Jurkat, Clone E6-1 (cell line): ENCODE measurements around the gene ZNF750. TPM values are rescaled to one million over a fixed set of nuclear protein-coding genes. Genes with fewer than 3 reads are reported as not detected.

Experiments used
- DNase-seq: peaks from one replicate; pipeline ENCODE4 v3.0.0-alpha.2; 2011; ENCODE audit warnings: low read depth, low spot score
- H3K4me3 ChIP-seq: 2 replicates; pipeline ENCODE4 v1.5.1; 2011; ENCODE audit warnings: mild to moderate bottlenecking, low read length, control low read depth, moderate library complexity
- polyA plus RNA-seq: library from polyadenylated mRNA; unstranded; fragments of >200 nt; gene quantifications from one replicate; pipeline ENCODE4 v1.2.1, GENCODE V29; 2012; ENCODE audit warnings: missing spikeins; ENCODE audit not compliant: insufficient read length, insufficient read depth

Gene ZNF750
- not detected for polyA plus RNA-seq

DNA sequence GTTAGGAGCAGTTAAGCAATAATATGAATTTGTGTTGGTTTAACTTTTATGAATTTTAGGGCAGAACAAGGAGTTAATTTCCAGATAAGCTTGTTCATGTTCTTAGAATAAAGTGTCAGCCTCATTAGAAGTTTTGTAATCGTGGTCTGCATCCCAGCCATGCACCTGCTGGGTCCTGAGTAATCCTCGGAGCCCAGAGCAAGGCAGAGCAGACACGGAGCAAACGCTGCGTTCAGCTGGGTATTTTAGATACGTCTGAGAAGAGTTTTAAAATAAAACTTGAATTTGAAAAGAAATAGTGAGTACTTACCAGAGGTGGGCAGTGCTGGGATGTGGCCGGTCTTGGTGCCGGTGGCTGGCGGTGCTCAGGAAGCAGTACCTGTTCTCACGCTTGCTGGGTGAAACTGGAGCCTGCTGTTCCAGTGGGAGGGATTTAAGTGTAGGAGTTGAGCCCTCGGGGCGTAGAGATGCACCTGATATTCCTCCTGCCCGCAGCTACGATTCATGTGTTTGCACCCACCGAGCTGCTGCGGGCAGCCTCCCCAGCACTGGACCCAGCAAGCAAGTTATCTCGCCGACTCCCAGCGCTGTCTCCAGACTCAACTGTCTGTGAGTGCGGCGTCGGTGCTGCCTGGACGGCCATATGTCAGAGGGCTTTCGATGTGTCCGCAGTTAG, at the start of gene ZNF750:
TSS of gene ZNF750 (minus strand) at position 406 of the 676 bp plus-strand sequence. CDS start 7,568 bp downstream, outside the sequence.
- DNase-seq: no peak
- H3K4me3 ChIP-seq: no peak within 1 kb of the TSS

DNA sequence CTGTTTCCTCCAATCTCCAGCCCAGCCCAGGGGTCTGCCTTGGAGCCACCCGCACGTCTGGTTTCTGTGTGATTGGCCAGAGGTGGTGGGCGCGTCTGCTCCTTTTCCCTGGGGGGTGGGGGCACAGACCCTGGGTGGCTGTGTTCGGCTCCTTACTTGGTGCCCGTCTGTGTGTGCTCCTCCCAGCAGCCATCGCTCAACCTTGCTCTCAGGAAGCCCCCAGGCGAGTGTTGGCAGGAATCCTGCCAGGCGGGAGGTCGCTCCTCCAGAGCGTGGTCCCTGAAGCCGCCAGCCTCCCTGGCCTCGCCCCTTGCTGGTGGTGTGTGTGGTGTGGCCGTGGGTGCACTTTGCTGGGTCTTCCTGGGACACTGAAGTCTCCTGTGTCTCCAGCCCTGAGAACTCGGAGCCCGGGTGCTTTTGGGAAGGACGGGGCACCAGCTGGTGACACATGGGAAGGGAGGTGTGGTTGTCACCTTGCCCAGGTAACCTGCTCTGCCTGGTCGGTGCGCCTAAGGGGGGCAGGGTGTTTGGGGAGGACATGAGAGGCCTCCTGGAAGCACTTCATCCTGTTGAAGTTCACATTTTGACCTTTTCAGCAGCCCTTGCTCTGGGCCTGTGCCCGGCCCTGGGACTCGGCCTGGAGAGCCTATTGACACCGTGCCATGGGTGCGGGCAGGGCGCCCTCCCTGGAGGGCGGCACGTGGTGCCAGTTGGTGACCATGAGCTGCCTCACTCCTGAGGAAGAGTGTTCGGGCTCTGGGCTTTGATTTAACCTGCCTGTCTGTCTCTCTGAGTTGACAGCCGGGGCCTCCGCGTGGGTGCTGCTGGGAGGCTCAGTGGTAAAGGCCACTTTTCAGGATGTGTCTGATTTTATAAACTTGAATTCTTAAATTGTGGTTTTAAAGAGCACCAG, 49.0 kb upstream of the ZNF750 start:
- no peak overlapping the region for H3K4me3 ChIP-seq

DNA sequence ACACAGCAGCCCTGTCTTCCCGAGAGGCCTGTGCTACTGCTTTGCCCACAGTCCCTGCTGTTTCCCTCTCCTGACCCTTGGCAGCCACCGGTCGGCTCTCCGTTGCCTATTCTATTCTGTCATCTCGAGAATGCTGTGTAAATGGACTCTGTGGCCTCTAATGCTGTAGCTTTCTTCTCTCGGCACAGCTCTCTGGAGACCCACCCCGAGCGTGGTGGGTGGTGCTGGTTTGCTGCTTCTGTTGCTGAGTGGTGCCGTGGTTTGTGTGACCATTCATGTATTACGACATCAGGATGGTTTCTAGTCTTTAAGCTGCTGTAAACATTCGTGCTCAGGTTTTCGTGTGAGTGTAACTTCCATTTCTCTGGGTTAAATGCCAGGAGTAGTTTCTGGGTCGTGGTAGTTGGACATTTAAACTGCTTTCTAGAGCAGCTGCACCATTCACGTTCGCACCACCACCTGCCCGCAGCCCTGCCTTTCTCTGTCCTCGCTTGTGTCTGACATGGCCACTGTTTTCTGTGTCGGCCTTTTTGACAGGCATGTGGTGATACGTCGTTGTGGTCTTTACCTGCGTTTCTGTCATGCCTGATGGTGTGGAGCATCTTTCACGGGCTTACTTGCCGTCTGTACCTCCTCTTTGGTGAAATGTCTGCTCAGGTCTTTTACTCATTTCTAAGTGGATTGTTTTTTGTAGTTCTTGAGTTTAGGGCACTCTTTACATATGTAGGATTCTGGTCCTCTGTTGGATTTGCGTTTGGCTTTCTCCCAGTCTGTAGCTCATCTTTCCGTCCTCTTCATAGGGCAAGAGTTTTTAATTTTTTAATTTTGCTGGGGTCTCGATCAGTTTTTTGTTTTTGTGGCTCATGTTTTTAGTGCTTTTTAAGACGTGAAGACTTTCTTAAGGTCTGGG, 47.7 kb upstream of the ZNF750 start:
- no peak for DNase-seq
- H3K4me3 ChIP-seq: no peak overlapping the region

More for the DNA sequence above, 49.0 kb upstream of the ZNF750 start:
- no peak for DNase-seq

DNA sequence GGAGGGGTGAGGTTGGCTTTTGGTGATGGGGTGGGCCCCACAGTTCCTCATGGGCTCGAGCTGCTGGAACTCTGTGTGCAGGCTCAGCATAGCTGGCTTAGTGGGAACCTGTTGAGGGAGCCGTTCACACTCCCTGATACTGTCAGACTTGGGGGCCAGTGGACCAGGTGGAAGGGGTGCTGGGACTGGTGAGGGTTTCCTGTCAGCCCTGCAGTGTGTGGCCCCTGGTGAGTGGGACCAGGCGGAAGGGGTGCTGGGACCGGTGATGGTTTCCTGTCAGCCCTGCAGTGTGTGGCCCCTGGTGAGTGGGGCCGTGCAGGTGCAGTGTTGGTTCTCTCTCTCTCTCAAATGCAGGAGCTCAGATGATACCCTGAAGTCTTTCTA, 45.1 kb upstream of the ZNF750 start:
- peak; percentile 85 for DNase-seq
- H3K4me3 ChIP-seq: peak overlapping the region; percentile 55

DNA sequence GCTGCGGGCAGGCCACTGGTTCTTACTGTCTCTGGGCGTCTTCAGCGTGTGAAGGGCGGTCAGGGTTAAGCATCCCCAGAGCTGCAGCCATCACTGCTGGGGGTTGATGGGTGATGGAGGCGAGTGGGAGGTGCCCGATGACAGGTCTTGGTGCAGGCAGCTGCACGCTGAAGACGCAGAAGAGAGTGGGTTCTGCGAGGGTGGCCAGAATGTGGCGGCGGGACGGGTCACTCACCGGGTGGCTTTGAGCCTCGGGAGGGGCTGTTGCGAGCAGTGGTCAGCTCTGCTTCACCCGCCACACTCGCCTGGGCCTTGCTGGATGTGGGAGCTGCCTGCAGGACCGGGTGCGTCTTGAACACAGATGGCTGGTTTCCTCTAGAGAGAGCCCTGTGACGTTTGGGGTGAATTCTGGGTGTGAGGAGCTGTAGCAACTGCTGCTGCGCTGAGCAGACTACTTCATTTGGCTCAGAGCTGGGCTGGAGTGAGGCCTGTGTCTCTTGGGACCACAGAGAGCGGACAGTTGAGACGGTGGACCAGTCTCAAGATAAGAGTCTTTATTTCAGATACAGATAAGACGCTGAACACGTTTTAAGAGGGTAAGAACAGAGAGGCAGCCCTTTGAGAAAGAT, 44.6 kb upstream of the ZNF750 start:
- peak overlapping the region; percentile 55 for H3K4me3 ChIP-seq
- DNase-seq: peak; percentile 55

DNA sequence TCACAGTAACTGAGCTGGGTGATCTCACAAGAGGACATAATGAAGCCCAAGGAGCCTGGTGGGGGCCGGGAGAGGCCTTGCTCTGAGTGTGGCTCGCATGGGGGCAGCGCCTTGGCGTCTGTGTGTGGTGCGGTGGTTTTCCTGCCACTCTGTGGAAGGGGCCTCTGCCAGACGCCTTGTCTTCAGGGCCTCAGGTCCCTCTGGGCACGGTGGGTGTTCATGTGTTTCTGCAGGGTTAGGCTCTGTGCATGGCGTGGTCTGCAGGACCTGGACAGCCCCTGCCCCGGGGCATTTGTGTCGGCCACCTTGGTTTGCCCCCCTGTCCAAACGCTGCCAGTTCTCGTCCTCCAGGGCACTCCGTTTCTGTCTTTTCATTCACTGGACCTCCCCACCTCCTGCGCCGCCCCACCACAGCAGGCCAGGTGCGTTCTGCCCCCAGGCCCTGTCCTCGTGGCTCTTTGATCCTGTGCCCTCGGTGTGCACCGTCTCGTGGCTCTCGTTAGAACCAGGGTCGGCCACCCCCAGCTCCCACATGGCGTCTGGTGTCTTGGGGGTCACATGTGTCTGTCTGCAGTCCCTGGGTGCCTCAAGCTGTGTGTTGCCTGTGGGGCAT, 43.7 kb upstream of the ZNF750 start:
- H3K4me3 ChIP-seq: peak overlapping the region; percentile 55
- no peak for DNase-seq

DNA sequence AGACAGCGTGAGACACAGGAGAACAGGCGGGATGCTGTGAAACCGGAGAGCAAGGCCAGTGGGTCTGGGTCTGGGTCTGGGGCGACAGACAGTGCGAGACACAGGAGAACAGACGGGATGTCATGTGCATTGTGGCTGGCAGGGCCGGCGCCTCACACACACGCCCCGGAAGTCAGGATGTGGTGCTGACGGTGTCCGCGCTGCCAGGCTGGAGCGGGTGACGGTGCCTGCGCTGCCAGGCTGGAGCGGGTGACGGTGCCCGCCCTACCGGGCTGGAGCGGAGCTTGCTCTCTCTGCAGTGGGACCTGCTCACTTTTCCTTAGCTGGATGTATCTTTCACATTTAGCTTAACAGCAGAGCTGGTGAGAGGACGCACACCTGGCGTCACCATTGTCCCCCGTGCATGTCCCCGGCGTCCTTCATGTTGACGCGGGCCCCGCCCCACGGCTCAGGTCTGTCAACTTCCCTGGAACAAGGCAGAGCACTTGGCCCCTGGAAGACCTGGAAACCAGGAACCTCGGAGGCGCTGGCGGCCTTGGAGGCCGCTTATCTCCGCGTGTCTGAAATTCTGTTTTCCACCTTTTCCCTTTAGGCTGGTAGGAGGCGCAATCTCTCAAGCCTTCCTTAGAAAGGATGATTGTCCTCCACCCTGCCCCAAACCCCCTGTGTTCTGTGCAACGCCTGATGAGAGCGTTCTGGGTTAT, 43.0 kb upstream of the ZNF750 start:
- DNase-seq: peak; percentile 73
- H3K4me3 ChIP-seq: peak overlapping the region; percentile 55

DNA sequence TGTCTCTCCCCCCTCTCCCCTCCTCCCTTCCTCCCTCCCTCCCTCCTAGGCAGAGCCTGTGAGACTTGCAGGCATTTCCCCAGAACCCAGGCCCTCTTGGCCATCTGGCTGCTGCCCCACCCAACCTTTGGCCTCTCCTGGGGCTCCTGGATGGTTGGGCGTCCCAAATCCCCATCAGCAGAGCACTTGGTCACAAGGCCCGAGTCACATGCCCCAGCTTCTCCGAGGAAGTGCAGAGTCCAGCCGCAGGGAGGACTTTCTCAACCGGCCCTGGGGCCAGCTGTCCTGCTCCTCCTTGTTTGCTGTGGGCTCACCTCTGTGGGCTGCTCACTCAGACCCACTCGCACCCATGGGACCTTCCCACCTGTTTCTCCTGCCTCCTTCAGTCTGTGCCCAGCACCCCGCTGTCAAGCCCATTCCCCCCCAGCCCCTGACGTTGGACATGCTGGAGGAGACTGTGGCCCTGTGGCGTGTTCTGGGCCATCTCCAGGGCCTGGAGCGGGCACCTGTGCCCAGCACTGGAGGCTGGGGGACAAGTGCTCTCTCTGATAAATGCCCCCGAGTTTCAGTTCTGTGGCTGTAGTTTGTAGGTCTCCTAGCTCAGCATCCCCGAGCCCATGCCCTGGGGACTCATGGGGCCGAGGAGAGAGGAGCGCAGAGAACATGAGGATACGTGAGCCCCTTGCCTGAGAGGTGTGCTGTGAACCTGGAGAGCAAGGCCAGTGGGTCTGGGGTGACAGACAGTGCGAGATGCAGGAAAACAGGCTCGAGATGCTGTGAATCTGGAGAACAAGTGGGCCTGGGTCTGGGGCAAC, 42.3 kb upstream of the ZNF750 start:
- H3K4me3 ChIP-seq: peak overlapping the region; percentile 55
- DNase-seq: no peak

DNA sequence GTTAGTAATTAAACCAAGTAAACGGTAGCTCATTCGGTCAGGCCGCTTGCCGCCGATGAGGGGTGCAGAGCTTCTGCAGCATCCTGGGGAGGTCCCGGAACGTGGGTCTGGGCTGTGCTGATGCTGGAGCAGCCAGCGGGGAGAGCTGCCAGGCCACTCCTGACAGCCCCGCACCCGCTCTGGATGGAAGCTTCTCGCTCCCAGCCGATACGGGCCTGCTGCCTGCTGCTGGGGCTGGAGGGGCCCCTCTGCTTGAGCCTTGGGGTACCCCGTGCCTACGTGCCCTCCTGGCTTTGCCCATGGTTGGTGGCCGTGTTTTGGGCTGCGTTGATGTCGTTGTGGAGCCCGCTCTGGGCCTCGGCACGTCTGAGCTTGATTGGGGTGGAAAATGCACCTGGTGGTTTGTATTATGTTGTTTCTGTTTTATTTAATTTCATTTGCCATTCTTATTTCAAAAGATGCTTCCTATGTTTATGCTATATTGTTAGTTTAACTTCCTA, 41.6 kb upstream of the ZNF750 start:
- DNase-seq: no peak
- no peak overlapping the region for H3K4me3 ChIP-seq

DNA sequence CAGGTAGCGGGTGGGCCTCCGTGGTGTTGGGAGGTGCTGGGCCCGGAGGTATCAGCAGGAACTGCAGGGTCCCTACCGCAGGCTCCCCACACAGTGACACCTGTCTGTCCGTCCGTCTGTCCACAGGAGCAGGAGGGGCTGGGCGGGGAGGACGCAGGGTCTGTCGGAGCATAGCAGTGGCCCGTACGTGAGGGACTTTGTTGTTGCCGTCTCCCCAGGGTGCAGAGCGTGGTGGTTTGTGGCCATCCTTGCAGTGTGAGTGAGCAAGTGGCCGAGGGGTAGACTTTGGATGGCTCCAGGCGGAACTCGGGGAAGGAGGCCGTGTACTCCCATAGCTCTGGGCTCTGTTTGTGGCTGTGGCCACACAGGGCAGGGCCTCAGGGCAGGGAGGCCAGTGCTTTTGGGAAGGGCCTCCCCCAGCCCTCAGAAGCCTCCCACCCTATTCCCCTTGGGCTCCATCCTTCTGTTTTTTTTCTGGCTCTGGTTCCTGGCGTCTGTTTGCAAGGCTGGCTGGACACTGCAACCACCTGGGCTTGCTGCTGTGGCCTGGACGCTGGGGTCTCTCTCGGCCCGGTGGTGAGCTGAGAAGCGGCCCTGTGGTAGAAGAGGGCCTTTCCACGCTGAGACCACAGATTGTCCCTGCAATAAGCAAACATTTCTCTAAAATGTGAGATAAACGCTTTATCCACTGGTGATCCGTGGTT, 41.0 kb upstream of the ZNF750 start:
- H3K4me3 ChIP-seq: no peak overlapping the region
- no peak for DNase-seq

DNA sequence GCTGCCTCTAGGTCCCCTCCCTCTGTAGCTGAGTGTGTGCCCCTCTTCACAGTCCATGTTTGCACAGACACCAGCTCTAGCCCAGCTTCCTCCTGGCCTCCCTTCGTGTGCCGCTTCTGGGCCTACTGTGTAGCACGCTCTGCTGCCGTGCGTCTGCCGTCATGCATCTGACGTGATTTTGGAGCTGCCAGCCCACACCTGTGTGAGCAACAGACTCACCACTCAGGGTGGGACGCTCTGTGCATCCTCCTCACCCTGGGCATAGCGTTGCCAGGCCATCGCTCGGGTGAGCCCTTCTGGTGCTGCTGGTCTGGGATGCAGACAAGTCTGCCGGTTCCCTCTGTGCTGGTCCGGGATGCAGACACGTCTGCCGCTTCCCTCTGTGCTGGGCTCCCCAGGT, 39.4 kb upstream of the ZNF750 start:
- no peak for DNase-seq
- H3K4me3 ChIP-seq: no peak overlapping the region

DNA sequence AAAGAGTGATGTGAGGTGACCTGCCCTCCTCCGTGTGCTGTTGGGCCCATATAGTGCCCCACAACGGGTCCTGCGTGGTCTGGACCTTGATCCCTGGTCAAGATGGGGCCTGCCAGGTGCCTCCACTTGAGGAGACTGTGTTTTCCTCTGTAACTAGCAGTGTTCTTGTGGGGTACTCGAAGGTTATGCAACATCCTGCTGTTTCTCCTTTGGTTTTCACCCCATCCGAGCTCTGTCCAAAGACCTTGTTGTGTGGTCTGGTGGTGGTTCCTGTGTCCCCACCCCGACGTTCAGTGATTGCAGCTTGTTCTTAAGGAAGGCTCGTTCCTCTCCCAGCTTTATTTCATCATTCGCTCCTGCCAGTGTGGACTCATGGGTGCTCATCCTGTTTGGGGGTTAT, 38.7 kb upstream of the ZNF750 start:
- DNase-seq: no peak
- no peak overlapping the region for H3K4me3 ChIP-seq

DNA sequence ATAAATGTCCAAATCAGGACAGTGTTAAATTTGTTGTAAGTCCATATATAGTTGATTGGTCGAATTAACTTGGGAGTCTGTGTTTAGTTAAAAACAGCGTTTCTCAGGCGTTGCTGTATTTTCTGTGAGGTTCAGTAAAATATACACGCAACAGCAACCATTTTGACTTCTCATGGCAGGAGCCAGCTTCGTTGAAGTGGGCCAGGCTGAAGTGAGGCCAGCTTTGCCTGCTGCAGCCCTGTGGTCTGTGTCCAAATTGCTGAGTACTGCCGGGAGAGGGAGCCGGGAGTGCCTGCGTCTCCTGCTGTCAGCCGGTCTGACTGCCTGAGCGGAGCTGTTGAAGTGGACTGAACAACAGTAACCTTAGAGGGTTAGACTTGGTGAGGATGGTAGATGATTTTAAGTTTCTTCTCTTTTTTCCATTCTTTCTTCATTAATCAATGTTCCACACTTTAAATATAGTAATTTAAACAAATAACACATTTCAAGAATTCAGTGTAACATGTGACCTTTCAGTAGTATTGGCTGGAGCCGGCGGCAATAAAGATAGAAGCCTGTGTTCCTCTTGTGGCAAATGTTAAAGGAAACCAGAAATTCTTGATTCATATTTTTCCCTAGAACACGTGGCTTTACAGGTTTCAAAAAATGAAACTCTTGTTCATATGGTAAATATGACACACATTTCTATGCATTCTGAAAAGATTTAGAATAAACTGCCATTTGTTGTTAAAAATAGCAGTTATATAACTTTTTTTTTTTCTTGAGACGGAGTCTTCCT, 37.0 kb upstream of the ZNF750 start:
- no peak for DNase-seq
- H3K4me3 ChIP-seq: no peak overlapping the region

DNA sequence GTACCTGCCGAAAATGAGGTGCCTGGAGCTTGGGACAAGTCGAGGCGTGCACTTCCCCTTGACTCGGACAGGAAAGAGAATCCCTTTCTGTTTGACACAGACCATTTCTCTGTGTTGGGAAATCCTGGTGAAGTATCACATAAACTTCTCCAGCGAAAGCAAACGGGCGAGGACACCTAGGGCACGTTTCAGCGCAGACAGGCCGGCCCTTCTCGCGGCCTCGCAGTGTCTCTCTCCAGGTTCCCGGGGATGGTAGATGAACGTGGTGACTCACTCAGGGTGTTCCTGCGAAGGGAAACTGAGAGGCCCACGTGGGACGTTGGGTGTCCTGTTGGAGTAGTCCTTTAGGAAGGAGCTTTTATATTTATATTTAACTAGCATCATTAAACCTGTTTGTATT, 36.3 kb upstream of the ZNF750 start:
- no peak overlapping the region for H3K4me3 ChIP-seq
- no peak for DNase-seq

DNA sequence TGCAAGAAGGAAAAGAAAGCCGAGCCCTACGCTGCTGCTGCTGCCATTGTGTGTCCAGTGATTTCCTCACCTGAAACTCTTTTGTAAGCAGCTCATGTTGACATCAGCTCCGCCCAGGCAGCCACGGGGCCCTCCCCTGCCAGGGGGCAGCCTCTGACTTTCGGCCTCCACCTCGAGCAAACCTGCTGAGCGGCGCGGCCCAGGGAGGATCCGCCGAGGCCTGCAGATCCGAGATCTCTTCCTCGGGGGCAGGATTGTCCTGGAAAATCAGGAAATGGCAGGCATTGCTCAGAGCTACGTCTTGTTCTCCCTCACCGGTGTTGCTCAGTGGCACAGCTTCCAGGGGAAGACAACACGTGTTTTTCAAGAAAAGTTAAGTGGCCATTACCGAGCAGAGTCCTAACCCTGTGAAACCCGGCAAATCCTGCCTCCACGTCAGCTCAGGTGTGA, 35.6 kb upstream of the ZNF750 start:
- H3K4me3 ChIP-seq: no peak overlapping the region
- no peak for DNase-seq
